HCT116 (cell line): Measurements from ENCODE around the gene WDR90. TPM values are rescaled to one million over a fixed set of nuclear protein-coding genes. Genes with fewer than 3 reads are reported as not detected.

Experiments
- ATAC-seq: fragments of 200-7000 bp; cut with Tn5 transposase; 2 replicates; pipeline ENCODE4 v1.9.1; 2020; ENCODE audit warnings: mild to moderate bottlenecking, moderate library complexity
- BruUV-seq: library from RNA; stranded (reverse); fragments of 400-500 nt; replicated peaks from 2 replicates; lab custom pipeline; 2021; lab: Mats Ljungman, UMichigan
- CTCF ChIA-PET: fragments of 300-600 bp; sonication (Branson Sonifier 250); formaldehyde crosslinking; loops from one replicate; lab custom pipeline; 2021; ENCODE audit warnings: antibody characterized with exemption; lab: Charles Lee
- POLR2A ChIA-PET: fragments of 300-600, 350-600 bp; sonication (Branson Sonifier 250); formaldehyde crosslinking; loops from one replicate; lab custom pipeline; 2021; ENCODE audit warnings: antibody characterized with exemption; lab: Charles Lee
- RAD21 ChIA-PET, 2 experiments: fragments of 300-600 bp; sonication (Branson Sonifier 250); formaldehyde crosslinking; loops; one replicate each; lab custom pipeline; 2023; ENCODE audit warnings: low total read pairs in 2 of 2; ENCODE audit not compliant: uncharacterized antibody in 2 of 2, unreplicated experiment in 2 of 2, low non-redundant PET in 1 of 2; lab: Charles Lee
- DNase-seq: peaks from one replicate; pipeline ENCODE4 v3.0.0-alpha.2; 2010; ENCODE audit warnings: low read depth, low spot score
- H2AFZ ChIP-seq: fragments of 200-600 bp; shearing (Covaris generic), sonication (generic); 2 replicates; pipeline ENCODE4 v1.6.1; 2017; ENCODE audit warnings: low read depth, mixed run types, mixed read lengths, antibody characterized with exemption, low read length; ENCODE audit not compliant: poor library complexity, severe bottlenecking
- H3K27ac ChIP-seq: 2 replicates; pipeline ENCODE4 v1.5.1; 2012; ENCODE audit warnings: low read depth, low read length
- H3K27me3 ChIP-seq: fragments of 200-600 bp; sonication (generic); 2 replicates; pipeline ENCODE4 v1.6.1; 2016; ENCODE audit warnings: mixed run types, low read length, mixed read lengths; ENCODE audit not compliant: insufficient read depth
- H3K36me3 ChIP-seq, 2 experiments: fragments of 200-500 bp in 1 of 2; fragments of 200-600 bp in 1 of 2; sonication (Bioruptor generic) in 1 of 2; sonication (generic) in 1 of 2; 2 replicates each; pipeline versions ENCODE4 v1.5.1 to v1.6.1; 2014 to 2016; ENCODE audit warnings: low read length in 2 of 2, inconsistent platforms in 1 of 2, mixed read lengths in 1 of 2, mixed run types in 1 of 2; ENCODE audit not compliant: insufficient read depth in 2 of 2, control insufficient read depth in 1 of 2
- H3K4me1 ChIP-seq, 2 experiments: fragments of 200-600 bp in 1 of 2; sonication (generic) in 1 of 2; 2 replicates each; pipeline versions ENCODE4 v1.5.1 to v1.6.1; 2012 to 2017; ENCODE audit warnings: low read length in 2 of 2, inconsistent platforms in 1 of 2, mild to moderate bottlenecking in 1 of 2, mixed read lengths in 1 of 2, mixed run types in 1 of 2, moderate library complexity in 1 of 2; ENCODE audit not compliant: insufficient read depth in 2 of 2, control insufficient read depth in 1 of 2
- H3K4me2 ChIP-seq: fragments of 200-600 bp; sonication (generic); 2 replicates; pipeline ENCODE4 v1.6.1; 2017; ENCODE audit warnings: mixed run types, low read length, mixed read lengths
- H3K4me3 ChIP-seq, 2 experiments: fragments of 200-600 bp in 1 of 2; sonication (generic) in 1 of 2; replicated peaks in 1 of 2; 2 replicates each; pipeline ENCODE4 v1.5.1; 2011 to 2016; ENCODE audit warnings: low read length in 2 of 2, control low read depth in 1 of 2, low read depth in 1 of 2, mild to moderate bottlenecking in 1 of 2, mixed read lengths in 1 of 2, mixed run types in 1 of 2
- H3K79me2 ChIP-seq: fragments of 200-600 bp; sonication (generic); 2 replicates; pipeline ENCODE4 v1.6.1; 2017; ENCODE audit warnings: mild to moderate bottlenecking, mixed run types, low read length, moderate library complexity, mixed read lengths; ENCODE audit not compliant: insufficient read depth
- H3K9ac ChIP-seq: fragments of 200-600 bp; sonication (generic); 2 replicates; pipeline ENCODE4 v1.6.1; 2016; ENCODE audit warnings: low read length, mixed read lengths
- H3K9me2 ChIP-seq: fragments of 200-600 bp; sonication (generic), shearing (Covaris generic); 2 replicates; pipeline ENCODE4 v1.6.1; 2017; ENCODE audit warnings: mixed run types, mild to moderate bottlenecking, moderate library complexity; ENCODE audit not compliant: insufficient read depth
- H3K9me3 ChIP-seq, 2 experiments: fragments of 200-500 bp in 1 of 2; fragments of 200-600 bp in 1 of 2; sonication (Bioruptor generic) in 1 of 2; sonication (generic) in 1 of 2; 2 replicates each; pipeline ENCODE4 v1.6.1; 2014 to 2017; ENCODE audit warnings: low read length in 2 of 2, mixed read lengths in 2 of 2, inconsistent platforms in 1 of 2, low read depth in 1 of 2, mild to moderate bottlenecking in 1 of 2, mixed run types in 1 of 2, moderate library complexity in 1 of 2; ENCODE audit not compliant: control insufficient read depth in 1 of 2, insufficient read depth in 1 of 2
- H4K20me1 ChIP-seq: fragments of 200-600 bp; sonication (generic), shearing (Covaris generic); 2 replicates; pipeline ENCODE4 v1.6.1; 2017; ENCODE audit warnings: mixed run types, mild to moderate bottlenecking, moderate library complexity; ENCODE audit not compliant: insufficient read depth
- CEBPB ChIP-seq: IDR thresholded peaks from 2 replicates; pipeline ENCODE4 v1.6.1; 2012; ENCODE audit warnings: low read depth
- EGR1 ChIP-seq: IDR thresholded peaks from 2 replicates; pipeline ENCODE4 v1.6.1; 2012; ENCODE audit warnings: low read depth
- EZH2 ChIP-seq: fragments of 200-600 bp; sonication (generic); IDR thresholded peaks from 2 replicates; pipeline ENCODE4 v1.6.1; 2017; ENCODE audit warnings: antibody characterized with exemption, mixed run types
- FOSL1 ChIP-seq: IDR thresholded peaks from 2 replicates; pipeline ENCODE4 v1.6.1; 2012; ENCODE audit warnings: low read depth
- POLR2A ChIP-seq: IDR thresholded peaks from 2 replicates; pipeline ENCODE4 v1.7.0; 2011; ENCODE audit warnings: borderline replicate concordance; ENCODE audit not compliant: insufficient read depth, insufficient read length; ENCODE audit errors: extremely low read depth
- POLR2AphosphoS5 ChIP-seq: IDR thresholded peaks from 2 replicates; pipeline ENCODE4 v1.6.1; 2011; ENCODE audit warnings: mild to moderate bottlenecking, low read depth, low read length, moderate library complexity
- SIN3A ChIP-seq: IDR thresholded peaks from 2 replicates; pipeline ENCODE4 v1.6.1; 2012; ENCODE audit warnings: low read depth
- TCF7L2 ChIP-seq: IDR thresholded peaks from 2 replicates; pipeline ENCODE4 v1.7.0; 2011; ENCODE audit warnings: borderline replicate concordance, inconsistent platforms; ENCODE audit not compliant: insufficient read depth, insufficient read length; ENCODE audit errors: extremely low read depth
- ZFX ChIP-seq: fragments of 450-650 bp; IDR thresholded peaks from 2 replicates; pipeline ENCODE4 v1.6.1; 2017
- ZNF274 ChIP-seq: fragments of 200-500 bp; sonication (Bioruptor generic); IDR thresholded peaks from 2 replicates; pipeline ENCODE4 v1.6.1; 2014; ENCODE audit warnings: mild to moderate bottlenecking, low read depth, low read length, inconsistent platforms
- intact Hi-C: fragments of 100-400 bp; cut with micrococcal nuclease; formaldehyde crosslinking; loops from 2 replicates; pipeline ENCODE4 v1.10.0; 2022
- total RNA-seq: library from RNA; stranded (reverse); gene quantifications from one replicate; pipeline ENCODE4 v1.2.1, GENCODE V29; 2021; ENCODE audit not compliant: unreplicated experiment
- TF ChIP-seq, protein P1 (sequence below): IDR thresholded peaks from 2 replicates; pipeline ENCODE4 v1.6.1; 2012
- TF ChIP-seq, protein P2 (sequence below): IDR thresholded peaks from 2 replicates; pipeline ENCODE4 v1.6.1; 2012
- TF ChIP-seq, protein P3 (sequence below), 3 experiments: fragments of 200-600 bp in 1 of 3; sonication (generic) in 1 of 3; IDR thresholded peaks in 2 of 3; conservative IDR thresholded peaks in 1 of 3; 2 replicates each; pipeline ENCODE4 v1.5.1; 2012 to 2017; ENCODE audit warnings: low read depth in 2 of 3, low read length in 2 of 3, antibody characterized with exemption in 1 of 3, borderline replicate concordance in 1 of 3, control low read depth in 1 of 3, mild to moderate bottlenecking in 1 of 3, mixed read lengths in 1 of 3, mixed run types in 1 of 3, moderate library complexity in 1 of 3; ENCODE audit not compliant: insufficient read depth in 1 of 3

Gene WDR90
- total RNA-seq, 1 experiment from 2014 or later, result 73.7 TPM

DNA sequence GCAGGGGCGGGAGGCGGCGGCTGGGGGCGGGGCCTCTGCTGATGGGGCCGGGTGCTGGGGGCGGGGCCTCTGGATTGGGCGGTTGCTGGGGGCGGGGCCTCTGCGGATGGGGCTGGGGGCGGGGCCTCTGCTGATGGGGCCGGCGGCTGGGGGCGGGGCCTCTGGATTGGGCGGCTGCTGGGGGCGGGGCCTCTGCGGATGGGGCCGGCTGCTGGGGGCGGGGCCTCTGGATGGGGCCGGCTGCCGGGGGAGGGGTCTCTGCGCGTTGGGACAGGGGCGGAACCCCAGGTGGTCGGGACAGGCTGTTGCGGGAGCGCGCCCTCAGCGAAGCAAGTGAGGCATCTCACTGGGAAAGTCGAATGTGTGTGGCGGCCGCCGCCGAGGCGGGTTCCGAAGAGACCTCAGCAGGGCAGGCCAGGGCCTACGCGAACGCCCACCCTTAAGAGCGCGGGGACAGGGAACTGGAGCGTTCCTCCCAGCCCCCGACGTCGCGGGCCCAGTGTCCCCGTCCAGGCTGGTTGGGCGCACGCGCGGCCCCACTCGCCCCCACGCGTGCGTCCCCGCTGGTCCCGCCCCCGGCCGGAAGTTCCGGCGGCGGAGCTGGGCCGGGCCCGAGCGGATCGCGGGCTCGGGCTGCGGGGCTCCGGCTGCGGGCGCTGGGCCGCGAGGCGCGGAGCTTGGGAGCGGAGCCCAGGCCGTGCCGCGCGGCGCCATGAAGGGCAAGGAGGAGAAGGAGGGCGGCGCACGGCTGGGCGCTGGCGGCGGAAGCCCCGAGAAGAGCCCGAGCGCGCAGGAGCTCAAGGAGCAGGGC is 30.9 kb downstream of the WDR90 start, which contains the start of gene STUB1:
STUB1 (plus strand) TSS at position 597 of the 811 bp plus-strand sequence; CDS start at position 713, 116 bp downstream.
- no peaks in the 10 kb centered on the region for H4K20me1 ChIP-seq
- intact Hi-C loops, result no loop called here
- no peak within 1 kb of the TSS for H2AFZ ChIP-seq
- no TSS peak for BruUV-seq
- no peaks in the 10 kb centered on the region for H3K9me2 ChIP-seq
- peak within 1 kb of the TSS; percentile 98 for H3K27ac ChIP-seq
- ATAC-seq, result peak; percentile 30
- ChIA-PET POLR2A (no interaction called here), CTCF (interaction anchor here (1.1 kb wide), 1 partner anchor 10 kb away, joined by 3 read pairs; the partner anchor contains the start of gene WDR24), RAD21 (no interaction called here)
- no peaks in the 10 kb centered on the region for H3K9me3 ChIP-seq
- peaks cover 0 to 26% of the 10 kb centered on the region in 2 experiments; a peak in 2 of 4 replicates for H3K36me3 ChIP-seq
- H3K9ac ChIP-seq, result peak within 1 kb of the TSS; percentile 92
- peak within 1 kb of the TSS; percentile 97 for H3K4me2 ChIP-seq
- peak within 1 kb of the TSS; percentile 66 to 90 for H3K4me3 ChIP-seq
- peaks cover 11 to 42% of the 10 kb centered on the region in 2 experiments for H3K4me1 ChIP-seq
- TF ChIP-seq POLR2A, result peak; percentile 16
- peak; percentile 75 for TF ChIP-seq POLR2AphosphoS5
- TF ChIP-seq CEBPB, result no peak
- TF ChIP-seq, protein P1, sequence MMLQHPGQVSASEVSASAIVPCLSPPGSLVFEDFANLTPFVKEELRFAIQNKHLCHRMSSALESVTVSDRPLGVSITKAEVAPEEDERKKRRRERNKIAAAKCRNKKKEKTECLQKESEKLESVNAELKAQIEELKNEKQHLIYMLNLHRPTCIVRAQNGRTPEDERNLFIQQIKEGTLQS, result no peak
- no peak for TF ChIP-seq TCF7L2
- TF ChIP-seq, protein P2, sequence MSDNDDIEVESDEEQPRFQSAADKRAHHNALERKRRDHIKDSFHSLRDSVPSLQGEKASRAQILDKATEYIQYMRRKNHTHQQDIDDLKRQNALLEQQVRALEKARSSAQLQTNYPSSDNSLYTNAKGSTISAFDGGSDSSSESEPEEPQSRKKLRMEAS, result no peak
- no peaks in the 10 kb centered on the region for H3K27me3 ChIP-seq
- H3K79me2 ChIP-seq, result peaks cover 36% of the 10 kb centered on the region
- DNase-seq, result peak; percentile 48

DNA sequence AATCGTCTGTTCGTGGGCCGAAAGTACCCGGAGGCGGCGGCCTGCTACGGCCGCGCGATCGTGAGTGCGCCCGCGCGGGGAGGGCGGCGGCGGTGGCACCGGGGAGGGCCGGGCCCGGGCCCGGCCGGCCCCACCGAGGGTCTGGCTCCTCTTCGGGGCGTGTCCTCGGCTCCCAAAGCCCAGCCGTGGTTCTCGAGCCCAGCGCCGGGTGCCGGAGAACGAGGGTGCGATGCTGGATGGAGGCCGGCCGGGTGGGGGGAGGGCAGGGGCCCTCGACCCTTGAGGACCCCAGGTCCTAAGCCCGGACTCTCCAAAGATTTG is 31.4 kb downstream of the WDR90 start:
- BruUV-seq, result no TSS peak
- H2AFZ ChIP-seq, result no peak overlapping the region
- TF ChIP-seq EGR1, result no peak
- no peak for TF ChIP-seq TCF7L2
- no peak for TF ChIP-seq POLR2A
- no peak for TF ChIP-seq SIN3A
- TF ChIP-seq ZFX, result peak; percentile 82
- TF ChIP-seq EZH2, result no peak
- no peak for TF ChIP-seq FOSL1
- TF ChIP-seq, protein P3, sequence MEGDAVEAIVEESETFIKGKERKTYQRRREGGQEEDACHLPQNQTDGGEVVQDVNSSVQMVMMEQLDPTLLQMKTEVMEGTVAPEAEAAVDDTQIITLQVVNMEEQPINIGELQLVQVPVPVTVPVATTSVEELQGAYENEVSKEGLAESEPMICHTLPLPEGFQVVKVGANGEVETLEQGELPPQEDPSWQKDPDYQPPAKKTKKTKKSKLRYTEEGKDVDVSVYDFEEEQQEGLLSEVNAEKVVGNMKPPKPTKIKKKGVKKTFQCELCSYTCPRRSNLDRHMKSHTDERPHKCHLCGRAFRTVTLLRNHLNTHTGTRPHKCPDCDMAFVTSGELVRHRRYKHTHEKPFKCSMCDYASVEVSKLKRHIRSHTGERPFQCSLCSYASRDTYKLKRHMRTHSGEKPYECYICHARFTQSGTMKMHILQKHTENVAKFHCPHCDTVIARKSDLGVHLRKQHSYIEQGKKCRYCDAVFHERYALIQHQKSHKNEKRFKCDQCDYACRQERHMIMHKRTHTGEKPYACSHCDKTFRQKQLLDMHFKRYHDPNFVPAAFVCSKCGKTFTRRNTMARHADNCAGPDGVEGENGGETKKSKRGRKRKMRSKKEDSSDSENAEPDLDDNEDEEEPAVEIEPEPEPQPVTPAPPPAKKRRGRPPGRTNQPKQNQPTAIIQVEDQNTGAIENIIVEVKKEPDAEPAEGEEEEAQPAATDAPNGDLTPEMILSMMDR (IDR thresholded peaks at IDR 0.05 in 2 of 3, conservative IDR thresholded peaks at IDR 0.05 in 1 of 3; ENCODE audit: borderline replicate concordance in 1 of 3, insufficient read depth in 1 of 3, low read depth in 2 of 3, low read length in 2 of 3), result no peak
- no peak for TF ChIP-seq ZNF274
- CTCF ChIA-PET, result interaction anchor here (1.1 kb wide), 1 partner anchor 9 kb away, joined by 3 read pairs; the partner anchor contains the start of gene WDR24
- no peaks in the 10 kb centered on the region for H3K27me3 ChIP-seq
- H3K79me2 ChIP-seq, result peaks cover 38% of the 10 kb centered on the region
- POLR2A ChIA-PET, result no interaction called here
- H3K9me3 ChIP-seq, result no peaks in the 10 kb centered on the region
- H3K27ac ChIP-seq, result peak overlapping the region; percentile 98
- no peaks in the 10 kb centered on the region for H3K9me2 ChIP-seq
- H3K36me3 ChIP-seq, result peaks cover 0 to 26% of the 10 kb centered on the region in 2 experiments; a peak in 2 of 4 replicates
- H3K4me2 ChIP-seq, result peak overlapping the region; percentile 97
- intact Hi-C loops, result no loop called here
- RAD21 ChIA-PET, result no interaction called here
- H3K9ac ChIP-seq, result peak overlapping the region; percentile 92
- no peaks in the 10 kb centered on the region for H4K20me1 ChIP-seq
- H3K4me1 ChIP-seq, result peaks cover 13 to 48% of the 10 kb centered on the region in 2 experiments
- peak overlapping the region; percentile 66 to 90 for H3K4me3 ChIP-seq
- DNase-seq (no peak), ATAC-seq (no peak)
